Measurements from ENCODE around the gene OCIAD2.
"Not testable (repeated sequence)": the region's sequence is repeated elsewhere in the genome, so short reads cannot be mapped to it uniquely, and the experiment has no call there.

OCIAD2 gene

GRCh38 chr4:48905363-48906015, 1.1 kb downstream of the OCIAD2 start:
- no peak for DNase-seq

- DNase-seq, result no peak
These were observed 1.9 kb downstream of the OCIAD2 start for GRCh38 chr4:48904541-48905142.

GRCh38 chr4:48904101-48904500, 2.5 kb downstream of the OCIAD2 start:
- no peak for DNase-seq

- DNase-seq, result no peak
These were observed 4.3 kb downstream of the OCIAD2 start for GRCh38 chr4:48902266-48902665.

GRCh38 chr4:48901196-48901595, 5.4 kb downstream of the OCIAD2 start:
- DNase-seq, result no peak

GRCh38 chr4:48899950-48900349, 6.6 kb downstream of the OCIAD2 start:
- no peak for DNase-seq

- DNase-seq, result no peak
These were observed 7.2 kb downstream of the OCIAD2 start for GRCh38 chr4:48899432-48899749.

GRCh38 chr4:48898733-48899431, 7.7 kb downstream of the OCIAD2 start:
- no peak for DNase-seq

- no peak for DNase-seq
These were observed 9.7 kb downstream of the OCIAD2 start for GRCh38 chr4:48896845-48897244.

GRCh38 chr4:48891028-48891619, 15.4 kb downstream of the OCIAD2 start:
- no peak for DNase-seq

GRCh38 chr4:48889750-48890149, 16.8 kb downstream of the OCIAD2 start:
- DNase-seq, result not testable (repeated sequence)

GRCh38 chr4:48881646-48882045, 24.9 kb downstream of the OCIAD2 start:
- not testable (repeated sequence) for DNase-seq

GRCh38 chr4:48879561-48880442, 26.8 kb downstream of the OCIAD2 start:
- no peak for DNase-seq

GRCh38 chr4:48877827-48878535, 28.6 kb downstream of the OCIAD2 start:
- DNase-seq, result no peak

GRCh38 chr4:48864696-48865095, 41.9 kb downstream of the OCIAD2 start:
- not testable (repeated sequence) for DNase-seq

- DNase-seq, result no peak
These were observed 42.8 kb downstream of the OCIAD2 start for GRCh38 chr4:48863728-48864127.

- no peak for DNase-seq
These were observed 43.9 kb downstream of the OCIAD2 start for GRCh38 chr4:48862661-48863060.

GRCh38 chr4:48862038-48862437, 44.5 kb downstream of the OCIAD2 start:
- no peak for DNase-seq

- no peak for DNase-seq
These were observed 48.4 kb downstream of the OCIAD2 start for GRCh38 chr4:48858130-48858529.

- no peak for DNase-seq
These were observed 51.6 kb downstream of the OCIAD2 start for GRCh38 chr4:48854982-48855381.

- no peak for DNase-seq
These were observed 52.2 kb downstream of the OCIAD2 start for GRCh38 chr4:48854395-48854683.

- DNase-seq, result no peak
These were observed 52.8 kb downstream of the OCIAD2 start for GRCh38 chr4:48853604-48854394.
